Gastrocnemius medialis (tissue), 4 donors: ENCODE measurements around the gene PSAPL1. TPM values are rescaled to one million over a fixed set of nuclear protein-coding genes. Genes with fewer than 3 reads are reported as not detected.

ENCODE experiments used
- ATAC-seq, 2 donors: fragments of 150-250 bp; one replicate each; pipeline ENCODE4 v1.9.1; 2016
- DNase-seq, 2 donors: peaks; one replicate each; pipeline ENCODE4 v3.0.0-alpha.2; 2019
- H3K27ac ChIP-seq, 4 donors: fragments of 200-600 bp; sonication (generic); 1 replicate in 1 of 4; 2 replicates in 3 of 4; pipeline ENCODE4 v1.5.1; 2016 to 2018; ENCODE audit warnings: mild to moderate bottlenecking in 2 of 4, moderate library complexity in 1 of 4
- H3K27me3 ChIP-seq, 3 donors: fragments of 200-600 bp; sonication (generic) in 2 of 3; 1 replicate in 1 of 3; 2 replicates in 2 of 3; pipeline versions ENCODE4 v1.5.1 to v1.6.0; 2016 to 2019; ENCODE audit warnings: mild to moderate bottlenecking in 1 of 3, moderate library complexity in 1 of 3
- H3K36me3 ChIP-seq, 2 donors: fragments of 200-600 bp; sonication (generic) in 1 of 2; one replicate each; pipeline ENCODE4 v1.5.1; 2017 to 2018
- H3K4me1 ChIP-seq, 2 donors: fragments of 200-600 bp; sonication (generic) in 1 of 2; one replicate each; pipeline ENCODE4 v1.5.1; 2016 to 2017; ENCODE audit warnings: mild to moderate bottlenecking in 2 of 2
- H3K4me3 ChIP-seq, 4 donors: fragments of 200-600 bp; sonication (generic) in 3 of 4; 1 replicate in 1 of 4; 2 replicates in 3 of 4; pipeline ENCODE4 v1.5.1; 2016 to 2019; ENCODE audit warnings: mild to moderate bottlenecking in 2 of 4
- H3K9me3 ChIP-seq, 3 donors: fragments of 200-600 bp; sonication (generic) in 2 of 3; 1 replicate in 1 of 3; 2 replicates in 2 of 3; pipeline ENCODE4 v1.5.1; 2016 to 2019
- CTCF ChIP-seq, 5 experiments: fragments of 450-650 bp in 3 of 5; fragments of 200-600 bp in 2 of 5; sonication (generic) in 2 of 5; IDR thresholded peaks in 4 of 5; conservative IDR thresholded peaks in 1 of 5; 1 replicate in 4 of 5; 2 replicates in 1 of 5; pipeline ENCODE4 v1.5.1; 2016 to 2019; ENCODE audit warnings: antibody characterized with exemption in 5 of 5, mild to moderate bottlenecking in 3 of 5, moderate library complexity in 3 of 5
- POLR2A ChIP-seq, 2 donors: fragments of 450-650 bp; IDR thresholded peaks; one replicate each; pipeline ENCODE4 v1.6.1; 2017; ENCODE audit warnings: antibody characterized with exemption in 2 of 2, mild to moderate bottlenecking in 2 of 2, moderate library complexity in 2 of 2
- in situ Hi-C, 4 donors: fragments of 200-750 bp; cut with MboI; loops; one replicate each; pipeline versions ENCODE4 v1.15.0 to v1.8.0; 2017; ENCODE audit warnings: low sequenced_read_pairs in 4 of 4
- intact Hi-C: fragments of 100-400 bp; cut with DNase I; formaldehyde crosslinking; loops from one replicate; pipeline ENCODE4 v1.15.1; 2023; ENCODE audit warnings: low total_unique reads
- total RNA-seq, 4 donors: library from RNA; depleted of rRNA; stranded (reverse); fragments of >200 nt; gene quantifications; one replicate each; pipeline versions ENCODE4 v1.1.0 to v1.2.3, GENCODE V29; 2016

The PSAPL1 gene
- total RNA-seq, 4 donors from 2014 or later, result not detected

DNA sequence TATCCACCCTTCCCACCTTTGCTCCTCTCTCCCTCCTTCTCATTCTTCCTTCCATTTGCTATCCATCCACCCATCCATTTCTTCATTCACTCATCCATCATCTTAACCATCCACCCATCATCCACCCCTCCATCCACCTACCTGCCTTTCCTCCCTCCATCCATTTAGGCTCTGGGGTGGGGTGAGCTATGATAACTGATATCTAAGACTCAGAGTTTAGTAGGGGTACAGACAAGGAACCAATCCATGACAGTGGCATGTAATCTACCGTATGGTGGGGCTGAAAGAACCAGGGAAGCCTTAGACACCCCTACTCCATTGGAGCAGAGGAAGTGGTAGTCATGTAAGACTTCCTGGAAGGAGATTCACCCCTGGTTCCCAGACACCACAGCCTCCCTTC lies 23.2 kb downstream of the PSAPL1 start:
- Histone ChIP-seq H3K27me3 (peaks cover 0 to 4% (median 0%) of the 10 kb centered on the region in 3 donors), H3K9me3 (no peaks in the 10 kb centered on the region), H3K27ac (no peak overlapping the region), H3K4me1 (peaks cover 0 to 4% of the 10 kb centered on the region in 2 donors), H3K36me3 (no peaks in the 10 kb centered on the region), H3K4me3 (no peak overlapping the region)
- in situ Hi-C loops (no loop called here), intact Hi-C loops (no loop called here)
- DNase-seq (no peak), ATAC-seq (no peak)
- TF ChIP-seq POLR2A (IDR thresholded peaks at IDR 0.05) (no peak), CTCF (IDR thresholded peaks at IDR 0.05 in 4 of 5, conservative IDR thresholded peaks at IDR 0.05 in 1 of 5) (no peak)

DNA sequence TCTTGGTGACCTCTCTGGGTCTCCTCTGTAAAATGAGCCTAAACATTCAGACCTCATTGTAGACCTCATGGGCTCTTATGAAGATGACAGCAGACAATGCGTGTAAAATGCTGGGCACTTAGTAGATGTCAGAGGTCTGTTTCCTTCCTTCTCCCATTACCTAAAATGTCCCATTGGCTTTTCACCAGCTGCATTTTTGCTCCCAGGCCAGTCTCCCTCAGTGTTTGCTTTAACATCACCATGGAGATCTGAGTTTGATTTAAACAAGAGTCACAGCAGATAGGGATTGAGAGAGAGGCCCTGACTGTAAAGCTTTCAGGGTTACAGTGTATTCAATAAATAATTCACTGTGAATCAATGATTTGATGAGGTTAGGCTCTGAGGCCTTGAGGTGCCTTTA lies 24.3 kb downstream of the PSAPL1 start:
- Histone ChIP-seq H3K4me1 (peaks cover 0 to 4% of the 10 kb centered on the region in 2 donors), H3K27me3 (peaks cover 0 to 4% (median 0%) of the 10 kb centered on the region in 3 donors), H3K4me3 (no peak overlapping the region), H3K27ac (no peak overlapping the region), H3K9me3 (no peaks in the 10 kb centered on the region), H3K36me3 (no peaks in the 10 kb centered on the region)
- no peak for TF ChIP-seq POLR2A (IDR thresholded peaks at IDR 0.05)
- TF ChIP-seq CTCF (IDR thresholded peaks at IDR 0.05 in 4 of 5, conservative IDR thresholded peaks at IDR 0.05 in 1 of 5), result no peak
- intact Hi-C loops, result no loop called here
- ATAC-seq, result no peak
- DNase-seq, result no peak
- in situ Hi-C loops, result no loop called here

DNA sequence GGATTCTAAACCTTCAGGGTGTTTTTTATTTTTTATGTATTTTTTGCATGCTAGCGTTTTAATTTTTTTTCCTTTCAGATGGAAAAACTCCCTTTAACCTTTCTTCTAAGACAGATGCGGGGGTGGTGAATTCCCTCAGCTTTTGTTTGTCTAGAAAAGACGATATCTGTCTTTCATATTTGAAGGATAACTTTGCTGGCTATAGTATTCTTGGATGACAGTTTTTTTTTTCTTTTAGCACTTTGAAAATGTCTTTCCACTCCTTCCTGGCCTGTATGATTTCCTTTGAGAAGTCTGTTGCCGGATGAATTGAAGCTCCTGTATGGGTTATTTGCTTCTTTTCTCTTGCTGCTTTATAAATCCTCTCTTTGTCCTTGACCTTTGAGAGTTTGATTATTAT lies 26.6 kb downstream of the PSAPL1 start:
- peaks cover 0 to 4% of the 10 kb centered on the region in 2 donors for H3K4me1 ChIP-seq
- no peaks in the 10 kb centered on the region for H3K9me3 ChIP-seq
- no peak for ATAC-seq
- DNase-seq, result no peak
- H3K27ac ChIP-seq, result no peak overlapping the region
- in situ Hi-C loops, result no loop called here
- no peaks in the 10 kb centered on the region for H3K36me3 ChIP-seq
- intact Hi-C loops, result no loop called here
- no peak for TF ChIP-seq POLR2A (IDR thresholded peaks at IDR 0.05)
- TF ChIP-seq CTCF (IDR thresholded peaks at IDR 0.05 in 4 of 5, conservative IDR thresholded peaks at IDR 0.05 in 1 of 5), result no peak
- peaks cover 0 to 4% (median 0%) of the 10 kb centered on the region in 3 donors for H3K27me3 ChIP-seq
- no peak overlapping the region for H3K4me3 ChIP-seq

GRCh38 chr4:7403001-7403400 lies 31.7 kb downstream of the PSAPL1 start:
- in situ Hi-C loops, result no loop called here
- peaks cover 0 to 4% of the 10 kb centered on the region in 2 donors for H3K4me1 ChIP-seq
- H3K27ac ChIP-seq, result no peak overlapping the region
- H3K9me3 ChIP-seq, result no peaks in the 10 kb centered on the region
- no peaks in the 10 kb centered on the region for H3K36me3 ChIP-seq
- TF ChIP-seq CTCF (IDR thresholded peaks at IDR 0.05 in 4 of 5, conservative IDR thresholded peaks at IDR 0.05 in 1 of 5) (no peak), POLR2A (IDR thresholded peaks at IDR 0.05) (no peak)
- no peak for DNase-seq
- no peak for ATAC-seq
- intact Hi-C loops, result no loop called here
- H3K4me3 ChIP-seq, result no peak overlapping the region
- H3K27me3 ChIP-seq, result peaks cover 2 to 8% (median 2%) of the 10 kb centered on the region in 3 donors

- intact Hi-C loops (no loop called here), in situ Hi-C loops (no loop called here)
- H3K27ac ChIP-seq, result no peak overlapping the region
- H3K4me3 ChIP-seq, result no peak overlapping the region
- peaks cover 0 to 4% of the 10 kb centered on the region in 2 donors for H3K4me1 ChIP-seq
- H3K36me3 ChIP-seq, result no peaks in the 10 kb centered on the region
- peaks cover 5 to 8% (median 6%) of the 10 kb centered on the region in 3 donors for H3K27me3 ChIP-seq
- ATAC-seq, result no peak
- no peak for DNase-seq
- H3K9me3 ChIP-seq, result no peaks in the 10 kb centered on the region
- TF ChIP-seq POLR2A (IDR thresholded peaks at IDR 0.05), result no peak
- TF ChIP-seq CTCF (IDR thresholded peaks at IDR 0.05 in 4 of 5, conservative IDR thresholded peaks at IDR 0.05 in 1 of 5), result no peak
Measured at GRCh38 chr4:7402526-7402925, 32.2 kb downstream of the PSAPL1 start.
